ENCODE measurements around the gene OR10H5. TPM values are rescaled to one million over a fixed set of nuclear protein-coding genes. Genes with fewer than 3 reads are reported as not detected.
A peak's percentile ranks its signal among the peaks of the same experiment; 100 is the strongest.
"Not testable (repeated sequence)": the region's sequence is repeated elsewhere in the genome, so short reads cannot be mapped to it uniquely, and the experiment has no call there.

The OR10H5 gene
- total and polyA plus RNA-seq, 4 donors, result not detected

GRCh38 chr19:15840833-15841232 lies 53.4 kb downstream of the OR10H5 start:
- no peak for DNase-seq
- Histone ChIP-seq H3K9me3 (ENCODE audit: control insufficient read depth in 4 of 4, insufficient read depth in 3 of 4, low read length in 3 of 4) (no peaks in the 10 kb centered on the region), H3K9ac (ENCODE audit: insufficient read depth in 1 of 2, low read length in 2 of 2) (no peak overlapping the region), H3K36me3 (ENCODE audit: control insufficient read depth in 4 of 4, insufficient read depth in 4 of 4, low read length in 4 of 4) (no peaks in the 10 kb centered on the region), H3K4me1 (ENCODE audit: control insufficient read depth in 5 of 5, insufficient read depth in 5 of 5, low read length in 5 of 5) (peaks cover 0 to 12% (median 4%) of the 10 kb centered on the region in 5 donors), H3K4me3 (no peak overlapping the region), H3K27me3 (ENCODE audit: control insufficient read depth in 3 of 3, insufficient read depth in 3 of 3, low read length in 2 of 3) (no peaks in the 10 kb centered on the region), H3K27ac (ENCODE audit: low read depth in 1 of 2, low read length in 1 of 2) (no peak overlapping the region)
- no peak for TF ChIP-seq CTCF (IDR thresholded peaks at IDR 0.05; ENCODE audit: control extremely low read depth, extremely low read depth)
- ATAC-seq (ENCODE audit: insufficient read depth, low FRiP score), result no peak
- WGBS, 2 donors, result 75 to 82% methylated on average over 2 of the region's 2 CpGs

GRCh38 chr19:15841875-15842569 lies 54.6 kb downstream of the OR10H5 start:
- no peak for TF ChIP-seq CTCF (IDR thresholded peaks at IDR 0.05; ENCODE audit: control extremely low read depth, extremely low read depth)
- Histone ChIP-seq H3K27me3 (ENCODE audit: control insufficient read depth in 3 of 3, insufficient read depth in 3 of 3, low read length in 2 of 3) (no peaks in the 10 kb centered on the region), H3K4me3 (no peak overlapping the region), H3K9me3 (ENCODE audit: control insufficient read depth in 4 of 4, insufficient read depth in 3 of 4, low read length in 3 of 4) (no peaks in the 10 kb centered on the region), H3K4me1 (ENCODE audit: control insufficient read depth in 5 of 5, insufficient read depth in 5 of 5, low read length in 5 of 5) (peaks cover 0 to 8% (median 0%) of the 10 kb centered on the region in 5 donors), H3K36me3 (ENCODE audit: control insufficient read depth in 4 of 4, insufficient read depth in 4 of 4, low read length in 4 of 4) (no peaks in the 10 kb centered on the region), H3K9ac (ENCODE audit: insufficient read depth in 1 of 2, low read length in 2 of 2) (no peak overlapping the region), H3K27ac (ENCODE audit: low read depth in 1 of 2, low read length in 1 of 2) (no peak overlapping the region)
- ATAC-seq (ENCODE audit: insufficient read depth, low FRiP score) (no peak), DNase-seq (no peak)
- WGBS, 2 donors, result 64 to 70% methylated on average over 11 of the region's 11 CpGs

- Histone ChIP-seq H3K27me3 (ENCODE audit: control insufficient read depth in 3 of 3, insufficient read depth in 3 of 3, low read length in 2 of 3) (no peaks in the 10 kb centered on the region), H3K4me1 (ENCODE audit: control insufficient read depth in 5 of 5, insufficient read depth in 5 of 5, low read length in 5 of 5) (peaks cover 0 to 2% (median 0%) of the 10 kb centered on the region in 5 donors), H3K36me3 (ENCODE audit: control insufficient read depth in 4 of 4, insufficient read depth in 4 of 4, low read length in 4 of 4) (no peaks in the 10 kb centered on the region), H3K9me3 (ENCODE audit: control insufficient read depth in 4 of 4, insufficient read depth in 3 of 4, low read length in 3 of 4) (no peaks in the 10 kb centered on the region), H3K4me3 (no peak overlapping the region), H3K27ac (ENCODE audit: low read depth in 1 of 2, low read length in 1 of 2) (no peak overlapping the region), H3K9ac (ENCODE audit: insufficient read depth in 1 of 2, low read length in 2 of 2) (no peak overlapping the region)
- ATAC-seq (ENCODE audit: insufficient read depth, low FRiP score) (no peak), DNase-seq (no peak)
- WGBS, 2 donors, result 40 to 61% methylated on average over 5 of the region's 5 CpGs
- TF ChIP-seq CTCF (IDR thresholded peaks at IDR 0.05; ENCODE audit: control extremely low read depth, extremely low read depth), result no peak
Observed at GRCh38 chr19:15843203-15843893, 55.9 kb downstream of the OR10H5 start.

- H3K9ac ChIP-seq (ENCODE audit: insufficient read depth in 1 of 2, low read length in 2 of 2); H3K27ac ChIP-seq (ENCODE audit: low read depth in 1 of 2, low read length in 1 of 2); H3K36me3 ChIP-seq (ENCODE audit: control insufficient read depth in 4 of 4, insufficient read depth in 4 of 4, low read length in 4 of 4); H3K4me1 ChIP-seq (ENCODE audit: control insufficient read depth in 5 of 5, insufficient read depth in 5 of 5, low read length in 5 of 5); ATAC-seq (ENCODE audit: insufficient read depth, low FRiP score); H3K9me3 ChIP-seq (ENCODE audit: control insufficient read depth in 4 of 4, insufficient read depth in 3 of 4, low read length in 3 of 4); H3K4me3 ChIP-seq; H3K27me3 ChIP-seq (ENCODE audit: control insufficient read depth in 3 of 3, insufficient read depth in 3 of 3, low read length in 2 of 3): not testable (repeated sequence)
- DNase-seq, result peak; percentile 11 to 59 (median 41)
- WGBS, 2 donors, result 51 to 59% methylated on average over 8 of the region's 8 CpGs
Observed at GRCh38 chr19:15843894-15844222, 56.4 kb downstream of the OR10H5 start.
